GM18870 (cell line): ENCODE data around the gene MYL12A.

Experiments used
- ATAC-seq: cut with Tn5 transposase; IDR thresholded peaks from one replicate; pipeline ENCODE4 v1.9.1; 2021; ENCODE audit warnings: moderate library complexity; ENCODE audit not compliant: unreplicated experiment

The MYL12A gene

DNA sequence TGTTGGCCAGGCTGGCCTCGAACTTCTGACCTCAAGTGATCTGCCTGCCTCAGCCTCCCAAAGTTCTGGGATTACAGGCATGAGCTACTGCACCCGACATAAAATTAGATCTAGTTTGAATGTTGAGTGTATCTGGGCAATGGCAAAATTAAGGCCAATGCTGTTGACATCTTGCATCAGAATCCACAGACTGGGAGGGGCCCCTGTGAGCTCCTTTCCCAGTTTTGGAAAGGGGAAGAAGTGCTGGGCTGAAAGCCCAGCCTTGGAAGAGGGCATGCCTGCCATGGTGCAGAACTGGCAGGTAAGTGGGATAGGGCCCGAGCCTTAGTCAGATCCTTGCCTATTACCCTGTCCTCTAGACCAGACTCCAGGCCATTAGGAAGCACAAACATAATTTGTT, 23.4 kb upstream of the MYL12A start:
- no peak for ATAC-seq

DNA sequence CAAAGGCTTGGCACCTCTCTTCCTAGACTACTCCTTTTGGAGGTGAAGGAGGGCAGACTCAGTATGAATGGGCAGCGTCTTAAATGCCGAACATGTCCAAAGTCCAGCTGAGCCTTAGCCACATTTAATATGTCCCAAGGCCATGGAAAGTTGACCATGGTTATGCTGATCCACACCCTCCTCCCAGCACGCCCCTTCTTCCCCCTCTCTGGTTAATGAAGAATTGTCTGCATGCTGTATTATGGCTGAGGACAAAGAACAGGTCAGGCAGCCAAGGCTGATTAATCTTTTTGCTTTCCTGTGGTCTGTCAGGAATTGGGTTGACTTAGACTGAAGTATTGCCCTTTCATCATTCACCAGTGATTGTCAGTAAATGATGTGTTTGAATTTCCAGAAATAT, 22.0 kb upstream of the MYL12A start:
- ATAC-seq = no peak

DNA sequence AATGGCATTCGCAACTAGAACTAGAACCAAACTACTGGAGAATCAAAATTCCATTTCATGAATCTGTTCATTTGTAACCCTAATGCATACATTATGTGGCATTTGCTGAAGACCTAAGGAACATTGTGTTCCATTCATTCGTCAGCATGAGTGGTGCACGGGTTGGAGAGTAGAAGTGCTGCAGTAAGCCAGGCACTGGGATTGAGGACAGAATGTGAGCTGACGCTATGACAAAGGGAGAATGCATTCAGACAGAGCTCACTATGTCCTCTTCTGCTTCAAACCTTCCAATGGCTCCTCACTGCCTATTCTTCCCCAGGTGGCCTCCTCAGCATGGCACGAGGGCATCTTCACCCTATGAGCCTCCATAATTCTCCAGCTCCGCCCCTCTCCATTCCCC, 21.6 kb upstream of the MYL12A start:
- no peak for ATAC-seq

DNA sequence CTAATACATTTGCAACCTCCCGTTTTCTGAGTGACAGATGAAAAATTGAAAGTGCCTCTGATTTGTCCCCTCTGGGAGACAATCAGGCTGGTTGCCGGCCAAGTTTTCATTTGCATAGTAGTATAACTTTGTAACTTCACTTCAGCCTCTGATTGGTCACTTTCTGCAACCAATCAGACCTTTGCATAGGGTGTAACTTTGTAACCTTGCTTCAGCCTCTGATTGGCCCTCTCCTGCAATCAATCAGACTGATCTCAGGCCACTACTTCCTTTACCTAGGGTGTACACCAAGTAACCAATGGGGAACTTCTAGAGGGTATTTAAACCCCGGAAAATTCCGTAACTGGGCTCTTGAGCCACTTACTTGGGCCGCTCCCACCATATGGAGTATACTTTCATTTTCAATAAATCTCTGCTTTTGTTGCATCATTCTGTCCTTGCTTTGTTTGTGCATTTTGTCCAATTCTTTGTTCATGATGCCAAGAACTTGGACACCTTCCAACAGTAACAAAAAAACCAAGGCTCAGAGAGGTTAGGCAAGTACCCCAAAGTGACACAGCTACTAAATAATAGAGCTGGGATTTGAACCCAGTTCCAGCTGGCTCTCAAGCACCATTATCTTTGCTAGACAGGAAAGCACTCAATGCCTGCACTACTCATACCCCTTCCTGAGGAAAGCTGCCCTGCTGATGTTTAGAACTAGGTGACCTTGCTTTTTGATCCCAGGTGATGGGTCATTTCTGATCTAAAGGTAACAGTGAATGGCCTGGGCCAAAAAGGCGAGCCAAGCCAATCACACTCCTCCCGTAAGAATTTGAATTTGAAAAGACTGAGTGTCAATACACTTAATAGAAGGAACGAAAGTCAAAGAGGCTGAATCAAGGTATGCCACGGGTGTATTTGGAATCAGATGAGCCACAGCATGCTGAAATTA, 16.9 kb upstream of the MYL12A start:
- ATAC-seq = no peak

DNA sequence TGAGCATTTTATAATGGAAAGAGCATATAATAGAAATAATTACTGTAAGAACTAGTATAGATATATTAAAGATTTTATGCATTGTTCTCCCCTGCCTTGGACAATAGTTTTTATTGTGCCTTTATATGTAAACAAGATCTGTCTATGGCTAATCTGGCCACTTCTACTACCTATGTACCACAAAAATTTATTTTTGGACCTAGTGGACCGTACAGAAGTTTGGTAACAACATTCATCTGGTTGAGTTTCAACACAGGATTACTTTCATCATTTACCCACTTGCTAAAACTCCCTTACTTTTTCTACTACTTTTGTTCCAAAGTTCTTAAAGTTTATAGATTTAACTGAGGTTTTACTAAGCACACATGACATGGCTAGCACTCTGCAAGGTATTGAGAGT, 14.6 kb upstream of the MYL12A start:
- no peak for ATAC-seq

DNA sequence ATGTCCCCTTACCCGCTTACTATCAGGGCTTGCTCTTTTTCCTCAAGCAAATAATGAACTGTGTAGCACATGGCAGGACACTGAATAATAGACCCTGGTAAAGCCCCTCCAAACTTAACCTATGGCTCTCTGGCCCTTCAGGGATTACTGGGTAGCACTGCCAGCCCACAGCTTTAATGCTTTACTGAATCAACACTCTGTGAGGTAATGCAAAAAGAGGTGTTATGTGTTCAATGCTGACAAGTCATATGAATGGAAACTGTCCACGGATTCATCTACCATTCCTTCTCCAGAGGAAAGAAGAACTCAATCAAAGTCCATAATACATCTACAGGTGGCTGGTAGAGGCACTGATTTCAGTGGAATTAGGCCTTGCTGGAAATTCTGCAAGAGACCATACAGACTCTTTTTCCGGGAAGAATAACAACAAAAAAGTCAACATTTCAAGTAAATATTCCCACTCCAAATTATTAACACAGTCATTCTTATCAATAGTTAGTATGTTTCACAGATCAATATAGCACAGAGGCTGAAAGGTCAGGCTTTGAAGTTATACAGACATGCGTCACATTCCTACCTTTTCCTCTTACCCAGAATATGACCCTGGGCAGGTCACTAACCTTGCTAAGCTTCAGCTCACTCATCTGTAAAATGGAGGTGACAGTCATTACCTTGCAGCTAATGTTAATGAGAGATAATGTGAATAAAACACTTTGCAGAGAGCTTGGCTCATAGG, 14.0 kb upstream of the MYL12A start:
- ATAC-seq = no peak

DNA sequence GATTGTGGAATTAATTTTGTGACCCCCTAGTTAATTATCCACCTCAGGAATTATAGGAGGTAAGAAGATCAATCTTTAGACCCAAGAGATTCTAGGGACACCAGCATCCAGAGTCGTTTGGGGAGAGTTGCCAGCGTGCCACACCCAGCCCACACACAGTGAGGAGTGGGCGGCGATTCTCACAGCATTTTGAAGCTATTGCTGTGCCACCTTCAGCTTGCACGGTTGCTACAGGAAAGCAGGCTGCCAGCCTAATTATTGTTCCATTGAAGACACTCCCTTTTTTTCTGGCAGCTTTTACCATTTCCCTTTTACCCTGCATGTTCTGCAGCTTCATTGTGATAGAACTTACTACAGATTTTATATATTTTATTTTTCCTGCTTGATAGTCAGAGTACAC, 13.1 kb upstream of the MYL12A start:
- no peak for ATAC-seq

DNA sequence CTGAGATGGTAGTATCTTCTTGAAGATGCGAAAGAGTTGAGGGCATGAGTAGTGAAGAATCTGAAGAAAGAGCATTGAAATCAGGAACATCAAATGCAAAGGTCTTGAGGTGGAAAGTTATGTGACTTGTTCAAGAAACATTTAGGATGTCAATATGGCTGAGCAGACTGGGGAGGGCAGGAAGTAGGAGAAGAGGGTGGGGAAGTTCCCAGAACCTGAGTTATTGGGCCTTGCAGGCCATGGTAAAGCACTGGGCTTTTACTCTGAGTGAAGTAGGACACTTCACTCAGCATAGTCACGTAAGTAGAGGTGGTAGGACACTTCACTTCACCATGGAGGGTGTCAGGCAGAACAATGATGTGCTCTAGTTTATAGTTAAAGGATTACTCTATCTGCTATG, 11.8 kb upstream of the MYL12A start:
- no peak for ATAC-seq

DNA sequence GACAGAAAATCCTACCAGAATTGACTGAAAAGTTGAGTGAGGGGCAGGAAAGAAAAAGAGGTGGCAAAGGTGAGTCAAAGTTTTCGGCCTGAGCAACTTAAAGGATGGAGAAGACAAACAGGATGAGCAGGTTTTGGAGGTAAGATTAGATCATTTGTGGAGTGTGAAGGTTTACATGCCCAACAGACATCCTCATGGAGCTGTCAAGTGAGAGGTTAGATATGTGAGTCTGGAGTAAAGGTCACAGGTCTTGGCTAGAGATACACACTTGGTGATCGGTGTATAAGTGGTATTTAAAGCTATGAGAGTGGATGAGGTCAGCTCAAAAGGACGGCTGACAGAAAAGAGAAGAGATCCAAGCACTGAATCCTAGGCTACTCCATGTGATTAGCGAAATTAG, 11.1 kb upstream of the MYL12A start:
- ATAC-seq = no peak

DNA sequence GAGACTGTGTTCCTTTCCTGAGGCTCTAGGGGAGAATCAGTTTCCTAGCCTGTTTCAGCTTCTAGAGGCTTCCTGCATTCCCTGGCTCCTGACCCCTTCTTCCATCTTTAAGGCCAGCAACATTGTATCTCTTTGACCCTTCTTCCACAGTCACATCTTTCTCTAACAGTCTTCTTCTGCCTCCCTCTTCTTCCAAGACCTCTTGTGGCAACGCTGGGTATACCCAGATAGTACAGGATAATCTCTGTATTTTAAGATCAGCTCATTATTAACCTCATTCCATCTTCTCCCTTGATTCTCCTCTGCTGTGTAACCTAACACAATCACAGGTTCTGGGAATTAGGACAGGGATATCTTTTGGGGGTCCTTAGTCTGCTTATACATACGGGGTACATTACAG, 8.9 kb upstream of the MYL12A start:
- no peak for ATAC-seq

DNA sequence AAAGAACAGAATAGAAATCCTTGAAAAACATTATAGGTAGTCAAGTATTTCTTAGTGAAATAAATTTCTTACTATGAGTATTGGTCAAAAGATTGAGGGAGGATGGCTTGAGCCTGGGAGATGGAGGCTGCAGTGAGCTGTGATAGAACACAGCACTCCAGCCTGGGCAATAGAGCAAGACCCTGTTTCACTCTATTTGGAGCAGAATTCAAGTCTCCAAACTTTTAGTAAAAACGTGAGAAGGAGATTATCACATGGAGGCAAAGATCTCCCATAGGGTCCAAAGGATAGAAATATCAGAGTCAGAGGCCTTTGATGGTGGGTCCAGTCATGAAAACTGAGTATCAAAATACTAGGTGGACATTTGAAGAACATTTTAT, 2.4 kb upstream of the MYL12A start:
- ATAC-seq = no peak

DNA sequence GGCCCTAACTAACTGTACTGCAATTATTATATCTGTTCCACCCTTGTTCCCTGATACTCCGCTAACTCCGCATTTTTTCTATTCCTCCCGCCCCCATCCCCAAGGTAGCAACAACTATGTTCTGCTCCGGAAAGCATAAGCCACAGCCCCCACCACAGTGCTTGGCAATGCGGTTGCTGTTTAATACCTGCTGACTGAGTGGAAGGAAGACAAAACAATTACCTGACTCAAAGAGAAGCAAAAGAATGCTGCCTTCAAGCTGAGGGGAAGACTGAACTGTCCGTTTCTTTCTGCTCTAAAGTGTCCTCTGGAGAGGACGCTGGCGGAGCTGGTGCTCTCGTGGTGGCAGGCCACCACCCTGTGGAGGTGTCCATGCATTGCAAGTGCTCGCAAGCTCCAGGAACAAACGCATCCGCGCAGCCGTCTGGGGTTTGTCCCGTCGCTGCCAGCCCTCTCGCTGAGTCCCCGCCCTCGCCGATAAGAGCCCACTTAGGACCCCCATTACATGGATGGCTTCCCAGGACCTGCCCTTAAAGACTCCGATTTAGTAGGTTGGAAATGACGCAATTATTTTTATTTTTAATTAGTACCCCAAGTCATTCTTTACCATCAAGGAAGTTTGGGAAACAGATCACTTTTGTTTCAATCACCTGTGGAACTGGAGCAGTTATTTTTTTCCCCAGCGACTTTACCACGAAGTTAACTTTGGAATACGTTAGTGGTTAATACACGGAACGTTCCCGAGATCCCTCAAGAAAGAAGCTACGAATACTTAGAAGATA, 1.6 kb upstream of the MYL12A start:
- no peak for ATAC-seq

DNA sequence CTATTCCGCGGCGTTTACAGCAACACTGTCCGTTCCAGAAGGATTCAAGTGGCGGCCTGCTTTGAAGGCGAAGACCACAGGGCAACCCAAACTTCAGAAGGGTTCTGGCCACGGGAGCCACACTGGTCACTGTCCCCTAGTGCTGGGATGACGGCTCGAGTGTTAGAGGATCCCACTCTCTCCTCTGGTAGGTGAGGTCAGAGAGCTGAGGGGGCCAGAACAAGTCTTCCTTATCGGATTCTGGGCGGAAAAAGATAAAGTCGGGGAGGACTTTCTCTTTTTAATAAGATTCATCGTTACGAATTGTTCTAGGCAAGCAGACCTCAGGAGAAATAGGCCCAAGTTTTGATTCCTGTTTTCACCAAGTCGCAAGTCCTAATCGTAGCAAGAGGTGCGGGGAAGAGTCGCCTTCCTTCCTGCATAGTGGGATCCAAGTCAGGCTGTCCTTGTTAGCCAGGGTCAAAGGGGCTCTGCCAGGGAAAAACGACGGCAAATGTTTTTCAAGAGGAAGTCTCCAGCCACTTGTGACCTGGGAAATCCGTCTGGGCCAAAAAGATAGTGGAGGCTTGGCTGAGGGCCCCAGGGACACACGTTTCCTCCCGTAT, 864 bp upstream of the MYL12A start:
- ATAC-seq = no peak

DNA sequence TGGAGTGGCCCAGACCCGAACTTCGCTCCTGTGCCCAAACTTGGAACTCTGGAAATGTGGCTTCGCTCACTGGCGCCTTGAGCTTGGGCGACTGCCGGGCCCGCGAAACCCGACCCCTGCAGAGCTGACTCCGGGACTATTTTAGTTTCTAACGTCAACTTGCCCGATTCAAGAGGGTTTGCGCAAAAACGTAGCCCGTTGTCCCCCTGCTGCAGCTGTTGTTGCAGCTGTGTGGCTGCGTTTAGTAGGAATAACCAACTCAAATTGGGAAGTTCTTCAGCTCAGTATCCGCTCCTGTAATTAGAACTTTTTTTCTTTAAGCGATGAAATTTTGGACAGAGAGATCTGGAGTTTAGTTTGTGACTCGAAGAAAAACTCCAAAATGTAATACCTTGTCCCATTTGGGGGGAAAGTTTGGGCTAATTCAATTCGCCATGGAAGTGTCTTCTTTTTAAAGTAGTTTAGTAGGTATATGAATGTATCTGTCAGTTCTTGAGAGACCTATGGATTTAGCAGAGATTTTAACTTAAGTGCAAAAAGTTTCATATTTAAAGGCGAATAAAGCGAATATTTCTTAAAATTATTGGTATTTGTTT, 559 bp downstream of the MYL12A start:
- no peak for ATAC-seq

DNA sequence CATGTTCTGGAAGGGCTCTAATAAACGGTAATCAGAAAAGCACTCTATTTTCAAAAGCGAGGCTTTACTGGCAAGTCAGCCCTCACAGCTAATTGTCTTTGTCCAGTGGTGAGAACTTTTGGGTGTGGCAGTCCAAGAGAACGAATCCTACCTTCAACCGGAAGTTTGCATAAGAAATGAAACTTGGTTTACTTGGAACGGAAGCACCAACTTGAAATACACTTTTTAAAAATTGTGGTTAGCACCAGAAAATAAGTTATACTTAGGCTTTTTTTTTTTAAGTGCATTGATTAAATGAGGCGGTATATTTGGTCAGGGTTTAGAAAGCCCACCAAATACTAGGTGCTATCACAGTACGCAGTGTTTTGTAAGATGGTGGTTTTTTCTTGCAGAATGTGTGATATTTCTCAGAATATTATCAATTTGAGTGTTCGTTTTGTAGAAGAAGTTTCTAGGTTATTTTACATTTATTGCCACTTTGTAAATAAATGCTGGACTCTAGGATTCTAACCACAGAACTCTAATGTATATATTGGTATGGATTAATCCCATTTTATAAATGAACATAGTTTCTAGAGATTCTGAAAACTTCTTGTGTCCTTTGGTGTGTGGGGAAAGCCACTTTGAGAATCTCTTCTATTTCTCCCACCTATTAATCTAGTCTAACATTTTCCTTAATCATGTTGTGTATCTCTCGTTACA, 1.2 kb downstream of the MYL12A start:
- no peak for ATAC-seq

DNA sequence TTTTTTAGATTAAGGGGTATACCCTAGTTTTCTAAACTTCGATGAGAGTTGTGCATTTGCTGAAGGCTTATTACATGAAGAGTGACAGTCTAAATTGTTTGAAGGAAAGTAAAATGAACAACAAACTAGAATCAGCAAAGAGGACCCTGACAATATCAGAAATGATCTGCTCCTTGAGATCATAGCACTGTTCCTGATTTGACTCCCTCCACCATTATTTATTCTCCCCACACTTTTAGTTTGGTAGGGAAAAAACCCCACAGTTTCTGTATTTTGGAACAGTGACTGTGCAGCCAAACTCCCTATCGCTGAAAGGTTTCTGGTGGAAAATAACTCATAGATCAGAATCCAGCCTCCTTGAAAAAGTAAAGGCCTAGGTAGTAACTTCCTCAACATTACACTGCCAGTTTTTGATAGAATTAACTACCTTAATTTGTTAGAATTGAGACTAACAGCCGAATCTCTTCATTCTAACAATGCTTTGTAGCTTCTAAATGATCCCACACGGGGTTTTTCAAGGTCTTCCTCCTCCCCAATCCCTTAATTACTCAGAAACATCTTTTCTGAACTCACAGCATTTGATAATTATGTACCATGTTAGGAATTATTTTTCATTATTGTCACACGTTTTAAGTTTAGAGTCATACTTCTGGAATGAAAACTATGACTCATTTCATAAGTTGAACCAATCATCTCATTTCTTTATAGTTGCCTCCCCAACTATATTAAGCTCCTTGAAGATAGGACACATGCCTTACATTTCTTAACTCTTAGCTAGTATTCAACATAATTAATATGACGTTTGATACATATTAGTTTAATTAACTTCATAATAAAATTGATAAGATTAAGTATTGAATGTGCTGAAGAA, 2.9 kb downstream of the MYL12A start:
- no peak for ATAC-seq

DNA sequence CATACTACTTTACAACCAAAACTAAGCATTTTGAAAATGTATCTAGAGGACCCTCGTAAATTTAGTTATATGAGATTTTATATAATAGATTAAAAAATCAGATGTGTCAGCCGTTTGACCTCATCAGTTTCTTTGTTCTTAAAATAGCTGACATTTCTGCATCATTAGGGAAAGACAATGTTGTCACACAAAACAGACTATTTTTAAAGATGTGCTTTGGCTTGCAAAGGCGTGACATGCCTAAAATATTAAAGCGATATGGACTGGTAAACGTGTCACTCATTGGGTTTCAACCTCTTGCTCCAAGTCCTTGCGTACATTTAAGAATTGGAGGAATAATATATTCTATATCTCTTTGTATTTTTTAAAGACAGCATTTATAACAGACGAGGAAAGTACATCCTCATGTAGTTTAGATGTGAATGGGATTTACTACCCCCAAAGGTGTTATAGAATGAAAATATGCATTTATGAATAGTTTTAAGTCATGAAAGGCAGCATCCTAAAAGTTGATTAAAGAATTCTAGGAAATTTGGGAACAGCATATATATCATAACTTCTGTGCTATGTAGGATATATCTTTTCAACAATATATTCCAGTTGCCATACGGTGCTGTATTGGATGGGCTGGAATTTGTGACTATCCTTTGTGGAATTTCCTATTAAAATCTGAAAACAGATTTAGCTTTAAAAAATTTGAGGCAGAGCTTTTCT, 3.8 kb downstream of the MYL12A start:
- no peak for ATAC-seq

DNA sequence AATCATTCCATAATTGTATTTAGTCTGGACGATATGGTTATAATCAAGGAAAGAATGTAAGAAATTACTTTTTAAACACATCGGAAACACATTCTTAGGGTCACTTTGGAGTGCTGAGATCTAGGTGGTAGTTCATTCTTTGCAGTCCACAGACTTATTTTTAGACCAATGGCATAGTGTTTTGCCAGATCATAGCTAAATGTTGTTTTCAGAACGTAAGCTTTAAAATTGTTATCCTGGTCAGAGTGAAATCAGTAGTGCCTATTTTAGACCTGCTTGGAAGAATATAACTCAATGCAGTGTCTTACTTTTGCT, 4.3 kb downstream of the MYL12A start:
- ATAC-seq = no peak

DNA sequence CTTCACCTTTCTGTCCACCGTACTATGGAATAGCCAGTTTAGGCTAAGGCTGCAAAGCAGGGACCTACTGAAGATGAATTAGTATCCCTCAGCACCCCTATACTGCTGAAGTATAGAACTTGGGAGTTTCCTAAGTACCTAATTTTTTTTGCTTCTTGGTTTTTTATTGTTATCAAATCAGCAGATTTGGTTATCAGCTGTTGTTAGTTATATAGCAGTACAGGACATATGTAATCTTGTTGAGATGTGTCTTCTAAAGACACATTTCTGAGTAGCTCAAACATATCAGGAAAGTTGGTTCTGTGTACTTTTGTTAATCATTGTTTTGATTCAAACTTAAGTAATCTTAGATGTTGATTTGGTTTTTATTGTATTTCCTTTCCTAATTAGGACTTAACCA, 5.2 kb downstream of the MYL12A start:
- no peak for ATAC-seq
